ENCODE measurements around the gene ULK4.

The ULK4 gene

DNA sequence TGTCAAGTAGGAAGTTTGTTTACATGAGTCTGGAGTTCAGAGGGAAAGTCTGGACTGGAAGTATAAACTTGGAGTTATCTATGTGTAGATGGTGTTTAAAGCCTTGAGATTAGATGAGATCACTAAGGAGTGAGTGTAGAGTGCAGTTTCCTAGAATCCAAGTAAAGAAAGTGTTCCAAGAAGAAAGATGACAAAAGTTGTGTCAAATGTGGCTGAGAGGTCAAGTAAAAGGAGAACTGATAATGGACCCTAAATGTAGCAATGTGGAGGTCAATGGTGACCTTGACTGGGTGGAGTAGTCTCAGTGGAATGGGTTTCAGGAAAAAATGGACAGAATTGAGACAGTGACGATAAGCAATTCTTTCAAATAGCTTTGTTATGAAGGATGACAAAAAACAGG lies 39.9 kb upstream of the ULK4 start:
- no peak overlapping the region for H3K4me3 ChIP-seq (ENCODE audit: low read depth, low read length)
- no peak for DNase-seq (ENCODE audit: low read depth)
- TF ChIP-seq, protein P1, sequence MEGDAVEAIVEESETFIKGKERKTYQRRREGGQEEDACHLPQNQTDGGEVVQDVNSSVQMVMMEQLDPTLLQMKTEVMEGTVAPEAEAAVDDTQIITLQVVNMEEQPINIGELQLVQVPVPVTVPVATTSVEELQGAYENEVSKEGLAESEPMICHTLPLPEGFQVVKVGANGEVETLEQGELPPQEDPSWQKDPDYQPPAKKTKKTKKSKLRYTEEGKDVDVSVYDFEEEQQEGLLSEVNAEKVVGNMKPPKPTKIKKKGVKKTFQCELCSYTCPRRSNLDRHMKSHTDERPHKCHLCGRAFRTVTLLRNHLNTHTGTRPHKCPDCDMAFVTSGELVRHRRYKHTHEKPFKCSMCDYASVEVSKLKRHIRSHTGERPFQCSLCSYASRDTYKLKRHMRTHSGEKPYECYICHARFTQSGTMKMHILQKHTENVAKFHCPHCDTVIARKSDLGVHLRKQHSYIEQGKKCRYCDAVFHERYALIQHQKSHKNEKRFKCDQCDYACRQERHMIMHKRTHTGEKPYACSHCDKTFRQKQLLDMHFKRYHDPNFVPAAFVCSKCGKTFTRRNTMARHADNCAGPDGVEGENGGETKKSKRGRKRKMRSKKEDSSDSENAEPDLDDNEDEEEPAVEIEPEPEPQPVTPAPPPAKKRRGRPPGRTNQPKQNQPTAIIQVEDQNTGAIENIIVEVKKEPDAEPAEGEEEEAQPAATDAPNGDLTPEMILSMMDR (IDR thresholded peaks at IDR 0.05; ENCODE audit: insufficient read depth, low read depth, low read length, missing control alignments), result no peak

DNA sequence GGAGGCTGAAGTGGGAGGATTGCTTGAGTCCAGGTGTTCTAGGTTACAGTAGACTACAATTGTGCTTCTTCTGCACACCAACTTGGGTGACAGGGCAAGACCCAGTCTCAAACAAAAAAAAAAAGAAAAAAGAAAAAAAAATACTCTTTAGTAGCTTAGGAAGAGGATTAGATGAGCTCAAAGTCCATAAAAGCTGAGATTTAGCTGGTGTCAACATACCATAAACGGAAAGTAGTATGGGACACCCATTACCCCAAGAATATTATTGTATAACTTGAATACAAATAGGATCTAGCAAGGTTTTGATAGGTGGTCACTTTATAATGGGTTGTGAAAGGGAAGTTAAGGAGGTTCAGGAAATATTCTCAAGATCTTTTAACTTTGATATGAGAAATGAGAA lies 38.0 kb upstream of the ULK4 start:
- DNase-seq (ENCODE audit: low read depth), result no peak
- TF ChIP-seq, protein P1 (IDR thresholded peaks at IDR 0.05; ENCODE audit: insufficient read depth, low read depth, low read length, missing control alignments), result no peak
- no peak overlapping the region for H3K4me3 ChIP-seq (ENCODE audit: low read depth, low read length)

DNA sequence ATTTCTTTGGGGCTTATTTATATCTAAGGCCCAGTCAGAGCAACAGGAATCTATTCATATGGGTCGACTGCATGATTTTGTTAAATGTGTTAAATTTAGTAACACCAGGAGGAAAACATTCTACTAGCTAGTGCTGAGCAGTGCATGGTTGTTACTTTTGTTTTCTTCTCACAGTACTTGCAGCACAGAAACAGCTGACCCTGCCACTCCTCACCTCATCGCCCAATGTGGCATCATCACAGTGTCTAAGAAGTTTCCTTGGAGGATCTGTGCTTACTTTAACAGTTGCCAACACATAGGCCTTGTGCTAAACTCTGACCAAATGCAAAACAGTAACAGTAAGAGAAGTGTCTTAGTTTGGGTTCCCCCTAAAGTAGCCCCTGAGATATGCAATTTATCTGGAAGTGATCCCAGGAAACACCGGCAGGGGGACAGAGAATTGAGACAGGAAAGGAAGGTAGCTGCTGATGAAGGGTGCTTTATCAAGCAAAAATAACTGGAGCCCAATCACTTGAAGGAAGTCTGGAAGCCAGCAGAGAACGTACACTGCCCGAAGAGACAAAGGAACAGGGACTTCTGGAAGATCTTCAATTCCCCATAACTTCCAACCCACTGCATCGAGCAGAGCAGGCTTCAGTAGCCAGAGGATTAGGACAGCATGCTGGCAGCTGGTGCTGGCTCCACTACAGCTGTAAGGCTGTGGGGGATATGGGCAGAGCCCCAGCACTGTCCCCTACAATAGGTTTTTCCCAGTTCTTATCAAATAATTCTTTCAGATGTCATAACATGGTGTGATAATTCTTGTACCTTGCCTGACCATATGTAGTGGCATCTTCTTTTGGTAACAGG lies 36.0 kb upstream of the ULK4 start:
- DNase-seq (ENCODE audit: low read depth), result peak; percentile 26
- TF ChIP-seq, protein P1 (IDR thresholded peaks at IDR 0.05; ENCODE audit: insufficient read depth, low read depth, low read length, missing control alignments), result no peak
- H3K4me3 ChIP-seq (ENCODE audit: low read depth, low read length), result no peak overlapping the region

DNA sequence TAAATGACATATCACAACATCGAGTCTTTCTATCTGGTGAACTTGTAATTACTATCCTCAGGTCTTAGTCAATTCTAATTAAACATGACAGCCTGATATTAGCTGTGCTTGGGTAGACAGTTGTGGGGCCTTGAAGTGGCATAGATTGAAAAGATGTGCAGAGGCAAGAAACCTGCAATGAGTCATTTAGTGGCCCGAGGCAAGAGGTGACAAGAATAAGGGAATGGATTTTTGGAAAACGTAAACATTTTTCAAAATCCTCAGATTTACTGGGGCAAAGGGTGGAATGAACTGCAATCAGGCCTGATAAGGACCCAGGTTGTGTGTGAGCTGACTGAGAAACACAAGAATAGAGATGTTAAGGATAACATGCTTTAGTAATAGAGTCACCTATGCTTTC lies 29.5 kb upstream of the ULK4 start:
- H3K4me3 ChIP-seq (ENCODE audit: low read depth, low read length), result no peak overlapping the region
- DNase-seq (ENCODE audit: low read depth), result no peak
- TF ChIP-seq, protein P1 (IDR thresholded peaks at IDR 0.05; ENCODE audit: insufficient read depth, low read depth, low read length, missing control alignments), result no peak

DNA sequence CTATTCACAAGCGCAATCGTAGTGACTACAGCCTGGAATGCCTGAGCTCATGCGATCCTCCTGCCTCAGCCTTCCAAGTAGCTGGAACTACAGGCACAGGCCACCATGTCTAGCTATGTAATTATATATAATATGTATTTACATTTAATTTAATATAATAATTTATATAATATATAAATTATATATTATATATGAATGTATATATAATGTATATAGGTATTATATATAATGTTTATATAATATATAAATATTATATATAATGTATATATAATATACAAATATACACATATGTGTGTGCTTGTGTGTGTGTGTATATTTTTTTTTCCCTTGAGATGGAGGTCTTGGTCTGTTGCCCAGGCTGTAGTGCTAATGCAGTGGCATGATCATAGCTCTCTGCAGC lies 27.6 kb upstream of the ULK4 start:
- TF ChIP-seq, protein P1 (IDR thresholded peaks at IDR 0.05; ENCODE audit: insufficient read depth, low read depth, low read length, missing control alignments), result no peak
- no peak overlapping the region for H3K4me3 ChIP-seq (ENCODE audit: low read depth, low read length)
- DNase-seq (ENCODE audit: low read depth), result no peak

DNA sequence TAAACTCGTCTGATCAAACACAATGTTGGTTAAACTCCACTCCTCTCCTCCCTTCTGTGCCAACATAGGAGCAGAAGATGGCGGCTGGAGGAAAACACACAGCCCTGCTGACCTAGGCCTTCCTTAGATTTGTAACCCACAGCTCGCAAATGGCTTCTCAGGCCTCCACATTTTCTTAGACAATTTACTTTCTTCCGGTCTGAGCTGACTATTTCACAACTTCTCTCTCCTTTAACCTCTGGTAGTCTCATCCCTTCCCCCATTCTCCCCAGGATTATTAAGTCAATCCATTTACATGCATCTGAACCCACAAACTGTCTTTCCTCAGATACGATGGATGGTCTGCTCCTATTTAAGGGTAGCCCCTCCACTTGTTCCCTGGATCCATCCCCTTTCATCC lies 25.7 kb upstream of the ULK4 start:
- DNase-seq (ENCODE audit: low read depth), result no peak
- TF ChIP-seq, protein P1 (IDR thresholded peaks at IDR 0.05; ENCODE audit: insufficient read depth, low read depth, low read length, missing control alignments), result no peak
- no peak overlapping the region for H3K4me3 ChIP-seq (ENCODE audit: low read depth, low read length)

DNA sequence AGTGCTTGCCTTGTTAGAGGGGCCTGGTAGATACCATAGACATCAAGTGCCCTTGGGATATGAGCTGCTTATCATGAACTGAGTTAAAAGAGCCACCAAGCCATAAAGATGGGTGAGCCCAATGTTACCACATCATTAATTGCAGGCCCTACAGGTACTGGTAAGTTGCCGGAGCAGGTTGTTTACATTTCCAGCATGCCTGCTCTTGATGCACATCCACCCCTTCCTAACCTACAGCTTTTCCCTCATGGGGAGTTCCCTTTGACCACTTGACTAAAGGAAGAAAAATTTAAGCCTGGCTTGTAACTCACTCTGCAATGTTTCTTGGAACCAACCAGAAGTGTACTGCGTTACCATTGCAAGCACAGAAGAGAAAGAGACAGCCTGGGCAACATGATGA lies 24.7 kb upstream of the ULK4 start:
- H3K4me3 ChIP-seq (ENCODE audit: low read depth, low read length), result no peak overlapping the region
- TF ChIP-seq, protein P1 (IDR thresholded peaks at IDR 0.05; ENCODE audit: insufficient read depth, low read depth, low read length, missing control alignments), result no peak
- DNase-seq (ENCODE audit: low read depth), result no peak
